Measurements from ENCODE around the gene CYBA. TPM values are rescaled to one million over a fixed set of nuclear protein-coding genes. Genes with fewer than 3 reads are reported as not detected.

CYBA gene
- total and polyA plus RNA-seq, 2 of the 13 experiments (the other 11 are each of a cell fraction or from before 2014, with no cell fraction given) = 196 to 250 TPM

DNA sequence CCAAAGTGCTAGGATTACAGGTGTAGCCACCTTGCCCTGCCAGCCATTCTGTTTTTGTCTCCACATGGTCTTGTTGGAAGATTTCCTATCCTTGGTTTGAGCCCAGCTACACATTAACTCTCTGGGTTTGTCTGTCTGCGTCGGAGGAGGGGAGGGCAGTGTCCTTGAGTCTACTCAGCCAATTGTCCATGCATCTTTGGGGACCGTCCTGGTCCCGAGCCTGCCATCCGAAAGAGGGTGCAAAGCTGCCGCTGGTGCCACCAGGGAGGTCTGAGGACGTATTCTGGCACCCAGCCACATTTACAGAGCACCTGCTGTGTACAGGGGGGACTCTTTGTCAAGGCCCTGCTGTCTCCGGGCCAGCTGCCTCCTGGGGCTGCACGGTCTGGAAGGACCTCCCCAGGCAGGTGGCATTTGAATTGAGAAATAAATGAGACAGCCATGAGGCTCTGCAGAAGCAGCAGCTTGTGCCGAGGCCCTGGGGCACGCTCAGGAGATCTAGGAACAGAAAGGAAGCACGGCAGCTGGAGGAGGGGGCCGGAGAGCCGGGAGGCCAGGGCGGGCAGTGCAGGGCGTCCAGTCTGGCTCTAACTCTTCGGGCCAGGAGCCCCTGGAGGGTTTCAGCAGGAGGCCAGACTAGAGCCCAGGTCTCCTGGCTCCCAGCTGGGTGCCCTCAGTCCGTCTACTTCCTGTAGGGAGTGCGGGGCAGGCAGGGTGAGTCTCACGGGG is 1.5 kb downstream of the CYBA start (continued):
- peak; percentile 72; the same call in 1 of the 2 replicates for TF ChIP-seq ZNF772 (CRISPR knock-in tag; IDR thresholded peaks at IDR 0.05)
- TF ChIP-seq KLF16 (CRISPR knock-in tag; IDR thresholded peaks at IDR 0.05) = 0 out of 4 replicates have a peak, but pooled peaks of 1 of the 2 experiments have one; percentile 31
- TF ChIP-seq ZKSCAN8 (CRISPR knock-in tag; IDR thresholded peaks at IDR 0.05; ENCODE audit: borderline replicate concordance) = 0 out of 2 replicates have a peak, but pooled peaks have one; percentile 52
- TF ChIP-seq ZNF331 (CRISPR knock-in tag; IDR thresholded peaks at IDR 0.05) = 0 out of 2 replicates have a peak, but pooled peaks have one; percentile 34
- TF ChIP-seq ZNF572 (CRISPR knock-in tag; IDR thresholded peaks at IDR 0.05) = 0 out of 2 replicates have a peak, but pooled peaks have one; percentile 48
- no peak for TF ChIP-seq SRSF9 (IDR thresholded peaks at IDR 0.05; ENCODE audit: borderline replicate concordance, insufficient read depth, low read depth, low read length, poor library complexity, severe bottlenecking)
- 0 out of 2 replicates have a peak, but pooled peaks have one; percentile 15 for TF ChIP-seq ZNF460 (CRISPR knock-in tag; IDR thresholded peaks at IDR 0.05; ENCODE audit: borderline replicate concordance)
- TF ChIP-seq TBL1XR1 (IDR thresholded peaks at IDR 0.05; ENCODE audit: borderline replicate concordance, low read length, partially characterized antibody) = no peak
- peak; percentile 28; the same call in 1 of the 2 replicates for TF ChIP-seq ZMYM3 (CRISPR knock-in tag; IDR thresholded peaks at IDR 0.05)
- no peak for TF ChIP-seq NFE2L2 (IDR thresholded peaks at IDR 0.05; ENCODE audit: low read length)
- no peak for TF ChIP-seq KAT8 (CRISPR knock-in tag; IDR thresholded peaks at IDR 0.05)
- TF ChIP-seq, protein P1, sequence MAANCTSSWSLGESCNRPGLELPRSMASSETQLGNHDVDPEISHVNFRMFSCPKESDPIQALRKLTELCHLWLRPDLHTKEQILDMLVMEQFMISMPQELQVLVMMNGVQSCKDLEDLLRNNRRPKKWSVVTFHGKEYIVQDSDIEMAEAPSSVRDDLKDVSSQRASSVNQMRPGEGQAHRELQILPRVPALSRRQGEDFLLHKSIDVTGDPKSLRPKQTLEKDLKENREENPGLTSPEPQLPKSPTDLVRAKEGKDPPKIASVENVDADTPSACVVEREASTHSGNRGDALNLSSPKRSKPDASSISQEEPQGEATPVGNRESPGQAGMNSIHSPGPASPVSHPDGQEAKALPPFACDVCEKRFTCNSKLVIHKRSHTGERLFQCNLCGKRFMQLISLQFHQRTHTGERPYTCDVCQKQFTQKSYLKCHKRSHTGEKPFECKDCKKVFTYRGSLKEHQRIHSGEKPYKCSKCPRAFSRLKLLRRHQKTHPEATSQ (CRISPR knock-in tag; IDR thresholded peaks at IDR 0.05; ENCODE audit: borderline replicate concordance) = no peak
- 0 out of 2 replicates have a peak, but pooled peaks have one; percentile 23 for TF ChIP-seq PRDM4 (CRISPR knock-in tag; IDR thresholded peaks at IDR 0.05; ENCODE audit: borderline replicate concordance)
- TF ChIP-seq ZNF768 (CRISPR knock-in tag; IDR thresholded peaks at IDR 0.05) = peak; percentile 2; the same call in 1 of the 2 replicates
- TF ChIP-seq, protein P2, sequence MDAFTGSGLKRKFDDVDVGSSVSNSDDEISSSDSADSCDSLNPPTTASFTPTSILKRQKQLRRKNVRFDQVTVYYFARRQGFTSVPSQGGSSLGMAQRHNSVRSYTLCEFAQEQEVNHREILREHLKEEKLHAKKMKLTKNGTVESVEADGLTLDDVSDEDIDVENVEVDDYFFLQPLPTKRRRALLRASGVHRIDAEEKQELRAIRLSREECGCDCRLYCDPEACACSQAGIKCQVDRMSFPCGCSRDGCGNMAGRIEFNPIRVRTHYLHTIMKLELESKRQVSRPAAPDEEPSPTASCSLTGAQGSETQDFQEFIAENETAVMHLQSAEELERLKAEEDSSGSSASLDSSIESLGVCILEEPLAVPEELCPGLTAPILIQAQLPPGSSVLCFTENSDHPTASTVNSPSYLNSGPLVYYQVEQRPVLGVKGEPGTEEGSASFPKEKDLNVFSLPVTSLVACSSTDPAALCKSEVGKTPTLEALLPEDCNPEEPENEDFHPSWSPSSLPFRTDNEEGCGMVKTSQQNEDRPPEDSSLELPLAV (CRISPR knock-in tag; conservative IDR thresholded peaks at IDR 0.05; ENCODE audit: low read depth) = no peak
- peak; percentile 26 for TF ChIP-seq RXRA (CRISPR knock-in tag; IDR thresholded peaks at IDR 0.05)
- TF ChIP-seq ZNF7 (CRISPR knock-in tag; IDR thresholded peaks at IDR 0.05) = peak; percentile 74; the same call in 1 of the 2 replicates
- peak; percentile 30; the same call in 1 of the 2 replicates for TF ChIP-seq SALL1 (CRISPR knock-in tag; IDR thresholded peaks at IDR 0.05)
- TF ChIP-seq ZBTB38 (CRISPR knock-in tag; IDR thresholded peaks at IDR 0.05) = no peak
